PC-9 (cell line): ENCODE data around the gene NOLC1. TPM values are rescaled to one million over a fixed set of nuclear protein-coding genes. Genes with fewer than 3 reads are reported as not detected.

ENCODE experiments used
- BruUV-seq: library from RNA; stranded (reverse); fragments of 400-500 nt; replicated peaks from 2 replicates; lab custom pipeline; 2021; lab: Mats Ljungman, UMichigan
- CTCF ChIA-PET: fragments of 300-600 bp; sonication (Branson Sonifier 250); formaldehyde crosslinking; loops from one replicate; lab custom pipeline; 2022; ENCODE audit warnings: antibody characterized with exemption; lab: Charles Lee
- POLR2A ChIA-PET: fragments of 300-600 bp; sonication (Branson Sonifier 250); formaldehyde crosslinking; loops from one replicate; lab custom pipeline; 2022; ENCODE audit warnings: antibody characterized with exemption; ENCODE audit not compliant: unreplicated experiment; lab: Charles Lee
- DNase-seq, 2 experiments: peaks; one replicate each; pipeline versions ENCODE4 v3.0.0 to v3.0.0-alpha.2; 2015 to 2022; ENCODE audit warnings: mixed read lengths in 1 of 2
- H2AFZ ChIP-seq: fragments of 200-600 bp; sonication (generic); 2 replicates; pipeline ENCODE4 v1.8.1; 2017; ENCODE audit warnings: antibody characterized with exemption
- H3F3A ChIP-seq: fragments of 200-600 bp; sonication (generic); 2 replicates; pipeline ENCODE4 v1.8.1; 2017; ENCODE audit warnings: antibody characterized with exemption, mild to moderate bottlenecking, low read depth; ENCODE audit not compliant: insufficient read depth
- H3K27ac ChIP-seq: fragments of 200-600 bp; sonication (generic); 2 replicates; pipeline ENCODE4 v1.6.1; 2016; ENCODE audit warnings: mixed run types
- H3K27me3 ChIP-seq: fragments of 200-600 bp; sonication (generic); 2 replicates; pipeline ENCODE4 v1.6.1; 2016; ENCODE audit warnings: low read depth, mixed run types; ENCODE audit not compliant: insufficient read depth
- H3K36me3 ChIP-seq: fragments of 200-600 bp; sonication (generic); 2 replicates; pipeline ENCODE4 v1.6.1; 2016; ENCODE audit warnings: low read depth, mixed run types
- H3K4me1 ChIP-seq: fragments of 200-600 bp; sonication (generic); replicated peaks from 2 replicates; pipeline ENCODE4 v1.6.1; 2016; ENCODE audit warnings: mixed run types; ENCODE audit not compliant: insufficient read depth
- H3K4me2 ChIP-seq: fragments of 200-600 bp; sonication (generic); 2 replicates; pipeline ENCODE4 v1.6.1; 2017; ENCODE audit warnings: mixed run types
- H3K4me3 ChIP-seq: fragments of 200-600 bp; sonication (generic); 2 replicates; pipeline ENCODE4 v1.6.1; 2016; ENCODE audit warnings: mixed run types
- H3K79me2 ChIP-seq: fragments of 200-600 bp; sonication (generic); 2 replicates; pipeline ENCODE4 v1.6.1; 2017; ENCODE audit warnings: low read depth, mixed run types
- H3K9me2 ChIP-seq: fragments of 200-600 bp; sonication (generic); 2 replicates; pipeline ENCODE4 v1.8.1; 2017; ENCODE audit warnings: mild to moderate bottlenecking; ENCODE audit not compliant: insufficient read depth
- H3K9me3 ChIP-seq: fragments of 200-600 bp; sonication (generic); 2 replicates; pipeline ENCODE4 v1.8.1; 2016; ENCODE audit warnings: low read depth; ENCODE audit not compliant: insufficient read depth
- H4K20me1 ChIP-seq: fragments of 200-600 bp; sonication (generic); 2 replicates; pipeline ENCODE4 v1.8.1; 2017; ENCODE audit not compliant: insufficient read depth
- CTCF ChIP-seq: fragments of 200-600 bp; sonication (generic); conservative IDR thresholded peaks from 2 replicates; pipeline ENCODE4 v1.6.1; 2017; ENCODE audit warnings: mixed run types, antibody characterized with exemption, mild to moderate bottlenecking, moderate library complexity
- EZH2 ChIP-seq: fragments of 200-600 bp; sonication (generic); IDR thresholded peaks from 2 replicates; pipeline ENCODE4 v1.8.0; 2017; ENCODE audit warnings: antibody characterized with exemption, low read depth
- intact Hi-C: fragments of 100-400 bp; cut with micrococcal nuclease; formaldehyde crosslinking; loops from one replicate; pipeline ENCODE4 v1.10.0; 2022; ENCODE audit not compliant: unreplicated experiment
- total RNA-seq: library from RNA; stranded (reverse); gene quantifications from 2 replicates; pipeline ENCODE4 v1.2.3, GENCODE V29; 2021

The NOLC1 gene
- total RNA-seq, 1 experiment from 2014 or later = 59.5 TPM

GRCh38 chr10:102117391-102118159, 34.6 kb upstream of the NOLC1 start:
- H3K9me2 ChIP-seq = no peaks in the 10 kb centered on the region
- peaks cover 13% of the 10 kb centered on the region for H3K79me2 ChIP-seq
- intact Hi-C loops = loop anchor here (2.0 kb wide), 1 partner anchor 15 kb away; the partner anchor contains the start of gene PPRC1
- BruUV-seq = no TSS peak
- H3K27ac ChIP-seq = no peak overlapping the region
- peak in 1 of 2 experiments; percentile 62 for DNase-seq
- no peaks in the 10 kb centered on the region for H3F3A ChIP-seq
- TF ChIP-seq CTCF (no peak), EZH2 (no peak)
- H2AFZ ChIP-seq = no peak overlapping the region
- no peak overlapping the region for H3K4me2 ChIP-seq
- ChIA-PET CTCF (interaction anchor here (0.7 kb wide), 1 partner anchor 1932 kb away, joined by 12 read pairs; no protein-coding TSS in a partner anchor), POLR2A (no interaction called here)
- no peaks in the 10 kb centered on the region for H3K36me3 ChIP-seq
- H3K4me3 ChIP-seq = no peak overlapping the region
- H3K27me3 ChIP-seq = no peaks in the 10 kb centered on the region
- H4K20me1 ChIP-seq = no peaks in the 10 kb centered on the region; the same call in 1 of the 2 replicates
- no peaks in the 10 kb centered on the region; the same call in none of the 2 replicates for H3K4me1 ChIP-seq
- no peaks in the 10 kb centered on the region for H3K9me3 ChIP-seq

GRCh38 chr10:102118867-102119266, 33.3 kb upstream of the NOLC1 start:
- ChIA-PET POLR2A (interaction anchor here (0.6 kb wide), 1 partner anchor 1076 kb away, joined by 6 read pairs; no protein-coding TSS in a partner anchor), CTCF (no interaction called here)
- 0 out of 2 replicates have a peak overlapping the region, but pooled peaks have one; percentile 85 for H3K4me2 ChIP-seq
- no peak for TF ChIP-seq CTCF
- no peak for TF ChIP-seq EZH2
- intact Hi-C loops = no loop called here
- no peaks in the 10 kb centered on the region for H3F3A ChIP-seq
- no peaks in the 10 kb centered on the region for H4K20me1 ChIP-seq
- no peak overlapping the region for H3K4me3 ChIP-seq
- H2AFZ ChIP-seq = no peak overlapping the region
- no peak for DNase-seq
- no peaks in the 10 kb centered on the region for H3K9me3 ChIP-seq
- peaks cover 2% of the 10 kb centered on the region for H3K79me2 ChIP-seq
- no peaks in the 10 kb centered on the region for H3K27me3 ChIP-seq
- H3K36me3 ChIP-seq = no peaks in the 10 kb centered on the region
- H3K4me1 ChIP-seq = no peaks in the 10 kb centered on the region; the same call in none of the 2 replicates
- no peak overlapping the region for H3K27ac ChIP-seq
- BruUV-seq = TSS peak; percentile 28
- no peaks in the 10 kb centered on the region for H3K9me2 ChIP-seq

GRCh38 chr10:102119417-102120141, 32.6 kb upstream of the NOLC1 start:
- Histone ChIP-seq H3K9me3 (no peaks in the 10 kb centered on the region), H4K20me1 (no peaks in the 10 kb centered on the region), H3F3A (no peaks in the 10 kb centered on the region), H3K9me2 (no peaks in the 10 kb centered on the region), H3K4me2 (peak overlapping the region; percentile 85), H3K79me2 (no peaks in the 10 kb centered on the region), H3K27me3 (no peaks in the 10 kb centered on the region), H3K4me3 (peak overlapping the region; percentile 74), H3K4me1 (no peaks in the 10 kb centered on the region; the same call in none of the 2 replicates), H3K36me3 (no peaks in the 10 kb centered on the region), H2AFZ (peak overlapping the region; percentile 82), H3K27ac (no peak overlapping the region)
- BruUV-seq = no TSS peak
- ChIA-PET POLR2A (interaction anchor here (0.6 kb wide), 1 partner anchor 1077 kb away, joined by 6 read pairs; no protein-coding TSS in a partner anchor), CTCF (no interaction called here)
- intact Hi-C loops = no loop called here
- TF ChIP-seq EZH2 (no peak), CTCF (no peak)
- DNase-seq = peak in 1 of 2 experiments; percentile 42
